CD14-positive monocyte (primary cell): ENCODE results near the gene UGT2B7. TPM values are rescaled to one million over a fixed set of nuclear protein-coding genes. Genes with fewer than 3 reads are reported as not detected.

Experiments
- DNase-seq, 3 donors: peaks; one replicate each; pipeline ENCODE4 v3.0.0-alpha.2; 2011 to 2022
- H2AFZ ChIP-seq: 2 replicates; pipeline ENCODE4 v1.6.0; 2012; ENCODE audit warnings: mild to moderate bottlenecking, low read depth, low read length, inconsistent platforms; ENCODE audit not compliant: insufficient read depth, poor library complexity, severe bottlenecking
- H3K27ac ChIP-seq, 2 donors: 1 replicate in 1 of 2; 2 replicates in 1 of 2; pipeline ENCODE4 v1.5.1; 2012 to 2013; ENCODE audit warnings: low read length in 2 of 2, control low read depth in 1 of 2, inconsistent platforms in 1 of 2, low read depth in 1 of 2, mild to moderate bottlenecking in 1 of 2
- H3K27me3 ChIP-seq, 2 donors: one replicate each; pipeline versions ENCODE4 v1.6.0 to v1.6.1; 2011 to 2013; ENCODE audit warnings: low read length in 2 of 2; ENCODE audit not compliant: control insufficient read depth in 2 of 2, insufficient read depth in 2 of 2
- H3K36me3 ChIP-seq, 2 donors: replicated peaks in 1 of 2; 1 replicate in 1 of 2; 2 replicates in 1 of 2; pipeline versions ENCODE4 v1.5.1 to v1.6.1; 2012 to 2013; ENCODE audit warnings: low read length in 2 of 2, control low read depth in 1 of 2, inconsistent platforms in 1 of 2, mild to moderate bottlenecking in 1 of 2; ENCODE audit not compliant: insufficient read depth in 2 of 2, control insufficient read depth in 1 of 2
- H3K4me1 ChIP-seq, 2 donors: 1 replicate in 1 of 2; 2 replicates in 1 of 2; pipeline versions ENCODE4 v1.5.1 to v1.6.1; 2012 to 2013; ENCODE audit warnings: low read length in 2 of 2, control low read depth in 1 of 2, inconsistent platforms in 1 of 2, mild to moderate bottlenecking in 1 of 2, moderate library complexity in 1 of 2; ENCODE audit not compliant: insufficient read depth in 2 of 2, control insufficient read depth in 1 of 2
- H3K4me2 ChIP-seq: replicated peaks from 2 replicates; pipeline ENCODE3; 2012; ENCODE audit warnings: low read length, moderate library complexity, mild to moderate bottlenecking; ENCODE audit not compliant: poor library complexity, severe bottlenecking; ENCODE audit errors: extremely low read depth
- H3K4me3 ChIP-seq, 3 experiments: fragments of 200-600 bp in 1 of 3; sonication (generic) in 1 of 3; replicated peaks in 1 of 3; 1 replicate in 2 of 3; 2 replicates in 1 of 3; pipeline ENCODE4 v1.5.1; 2011 to 2013; ENCODE audit warnings: low read length in 3 of 3, mild to moderate bottlenecking in 3 of 3, control low read depth in 2 of 3, low read depth in 2 of 3, inconsistent platforms in 1 of 3, moderate library complexity in 1 of 3
- H3K79me2 ChIP-seq: 2 replicates; pipeline ENCODE4 v1.6.0; 2012; ENCODE audit warnings: mild to moderate bottlenecking, control low read depth, inconsistent platforms, low read length, moderate library complexity; ENCODE audit not compliant: insufficient read depth
- H3K9ac ChIP-seq: 2 replicates; pipeline ENCODE4 v1.6.0; 2017; ENCODE audit warnings: low read length, mild to moderate bottlenecking; ENCODE audit not compliant: insufficient read depth, poor library complexity, severe bottlenecking
- H3K9me3 ChIP-seq, 2 donors: replicated peaks in 1 of 2; 1 replicate in 1 of 2; 2 replicates in 1 of 2; pipeline versions ENCODE4 v1.5.1 to v1.6.1; 2012 to 2013; ENCODE audit warnings: low read length in 2 of 2, control low read depth in 1 of 2; ENCODE audit not compliant: control insufficient read depth in 1 of 2, insufficient read depth in 1 of 2
- H4K20me1 ChIP-seq: 2 replicates; pipeline ENCODE4 v1.6.0; 2012; ENCODE audit warnings: mild to moderate bottlenecking, low read length, control low read depth, moderate library complexity; ENCODE audit not compliant: insufficient read depth
- H3K27ac Mint-ChIP-seq, 7 donors: one replicate each; pipeline ENCODE4 v1.8.0; 2020; ENCODE audit warnings: mild to moderate bottlenecking in 7 of 7, mixed read lengths in 7 of 7, moderate library complexity in 6 of 7, inconsistent platforms in 2 of 7
- H3K27me3 Mint-ChIP-seq, 3 donors: one replicate each; pipeline ENCODE4 v1.8.0; 2021 to 2022; ENCODE audit warnings: low read depth in 3 of 3, mild to moderate bottlenecking in 3 of 3, mixed read lengths in 3 of 3, moderate library complexity in 3 of 3, inconsistent platforms in 1 of 3
- H3K36me3 Mint-ChIP-seq, 2 donors: one replicate each; pipeline ENCODE4 v1.8.0; 2020; ENCODE audit warnings: mixed read lengths in 2 of 2, inconsistent platforms in 1 of 2, mild to moderate bottlenecking in 1 of 2
- H3K4me1 Mint-ChIP-seq: one replicate; pipeline ENCODE4 v1.8.0; 2020; ENCODE audit warnings: mild to moderate bottlenecking, mixed read lengths
- H3K4me3 Mint-ChIP-seq, 2 donors: one replicate each; pipeline ENCODE4 v1.8.0; 2020; ENCODE audit warnings: mild to moderate bottlenecking in 2 of 2, mixed read lengths in 2 of 2, moderate library complexity in 1 of 2
- H3K9me3 Mint-ChIP-seq, 7 donors: one replicate each; pipeline ENCODE4 v1.8.0; 2020 to 2022; ENCODE audit warnings: mixed read lengths in 7 of 7, mild to moderate bottlenecking in 6 of 7, moderate library complexity in 6 of 7, inconsistent platforms in 2 of 7
- WGBS: methylation state at CpG from one replicate; pipeline ENCODE4 v1.1.5; 2013; ENCODE audit warnings: missing lambda C conversion rate; ENCODE audit not compliant: insufficient coverage; 5-methylcytosine and 5-hydroxymethylcytosine counted together
- intact Hi-C, 2 donors: fragments of 100-400 bp; cut with micrococcal nuclease; formaldehyde crosslinking; loops; one replicate each; pipeline versions ENCODE4 v1.15.0 to v1.15.1; 2023
- polyA plus RNA-seq, 3 donors: library from polyadenylated mRNA; depleted of rRNA in 1 of 3; unstranded in 2 of 3; stranded (reverse) in 1 of 3; fragments of 300-500 nt in 2 of 3; fragments of >200 nt in 1 of 3; fragmentation: Illumina TruSeq in 2 of 3; gene quantifications; 1 replicate in 2 of 3; 2 replicates in 1 of 3; pipeline ENCODE4 v1.2.3, GENCODE V29; 2012 to 2021
- TF ChIP-seq, protein P1 (sequence below): fragments of 200-600 bp; IDR thresholded peaks from one replicate; pipeline ENCODE4 v1.8.0; 2022; ENCODE audit warnings: antibody characterized with exemption, mild to moderate bottlenecking

The UGT2B7 gene
- polyA plus RNA-seq, 3 donors: not detected

DNA sequence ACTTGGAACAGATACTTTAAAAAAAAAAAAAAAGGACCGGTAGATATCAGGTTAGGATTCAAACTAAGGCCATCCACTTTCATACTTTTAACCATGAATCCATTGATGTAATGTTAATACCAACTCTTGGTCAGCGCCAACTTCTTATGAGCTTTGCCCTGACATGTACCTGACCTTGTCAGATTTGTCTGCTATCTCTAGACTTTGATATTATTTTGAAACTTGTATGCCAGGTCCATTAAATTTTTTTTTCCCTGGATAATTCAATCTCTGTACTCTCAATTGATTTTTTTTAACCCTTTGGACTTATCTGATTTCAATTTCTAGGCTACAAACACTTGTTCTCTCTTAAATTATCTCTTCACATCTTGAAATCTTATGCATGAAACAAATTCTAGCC is 27.2 kb upstream of the UGT2B7 start:
- peaks cover 0 to 2% (median 1%) of the 10 kb centered on the region in 7 donors for H3K9me3 Mint-ChIP-seq
- no peaks in the 10 kb centered on the region for H3K36me3 Mint-ChIP-seq
- H3K27ac ChIP-seq: no peak overlapping the region
- no peaks in the 10 kb centered on the region for H3K9me3 ChIP-seq
- H2AFZ ChIP-seq: no peak overlapping the region
- no peaks in the 10 kb centered on the region for H3K36me3 ChIP-seq
- H3K4me2 ChIP-seq: no peak overlapping the region
- no peak overlapping the region for H3K27ac Mint-ChIP-seq
- TF ChIP-seq, protein P1, sequence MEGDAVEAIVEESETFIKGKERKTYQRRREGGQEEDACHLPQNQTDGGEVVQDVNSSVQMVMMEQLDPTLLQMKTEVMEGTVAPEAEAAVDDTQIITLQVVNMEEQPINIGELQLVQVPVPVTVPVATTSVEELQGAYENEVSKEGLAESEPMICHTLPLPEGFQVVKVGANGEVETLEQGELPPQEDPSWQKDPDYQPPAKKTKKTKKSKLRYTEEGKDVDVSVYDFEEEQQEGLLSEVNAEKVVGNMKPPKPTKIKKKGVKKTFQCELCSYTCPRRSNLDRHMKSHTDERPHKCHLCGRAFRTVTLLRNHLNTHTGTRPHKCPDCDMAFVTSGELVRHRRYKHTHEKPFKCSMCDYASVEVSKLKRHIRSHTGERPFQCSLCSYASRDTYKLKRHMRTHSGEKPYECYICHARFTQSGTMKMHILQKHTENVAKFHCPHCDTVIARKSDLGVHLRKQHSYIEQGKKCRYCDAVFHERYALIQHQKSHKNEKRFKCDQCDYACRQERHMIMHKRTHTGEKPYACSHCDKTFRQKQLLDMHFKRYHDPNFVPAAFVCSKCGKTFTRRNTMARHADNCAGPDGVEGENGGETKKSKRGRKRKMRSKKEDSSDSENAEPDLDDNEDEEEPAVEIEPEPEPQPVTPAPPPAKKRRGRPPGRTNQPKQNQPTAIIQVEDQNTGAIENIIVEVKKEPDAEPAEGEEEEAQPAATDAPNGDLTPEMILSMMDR: no peak
- no peaks in the 10 kb centered on the region for H3K79me2 ChIP-seq
- H3K27me3 Mint-ChIP-seq: peaks cover 0 to 1% (median 0%) of the 10 kb centered on the region in 3 donors
- H3K4me1 ChIP-seq: no peaks in the 10 kb centered on the region
- H4K20me1 ChIP-seq: no peaks in the 10 kb centered on the region
- WGBS: 100% methylated on average over 1 of the region's 2 CpGs
- no peak for DNase-seq
- H3K4me3 Mint-ChIP-seq: no peak overlapping the region
- H3K27me3 ChIP-seq: no peaks in the 10 kb centered on the region
- H3K9ac ChIP-seq: no peak overlapping the region
- intact Hi-C loops: no loop called here
- H3K4me3 ChIP-seq: no peak overlapping the region
- H3K4me1 Mint-ChIP-seq: no peaks in the 10 kb centered on the region

DNA sequence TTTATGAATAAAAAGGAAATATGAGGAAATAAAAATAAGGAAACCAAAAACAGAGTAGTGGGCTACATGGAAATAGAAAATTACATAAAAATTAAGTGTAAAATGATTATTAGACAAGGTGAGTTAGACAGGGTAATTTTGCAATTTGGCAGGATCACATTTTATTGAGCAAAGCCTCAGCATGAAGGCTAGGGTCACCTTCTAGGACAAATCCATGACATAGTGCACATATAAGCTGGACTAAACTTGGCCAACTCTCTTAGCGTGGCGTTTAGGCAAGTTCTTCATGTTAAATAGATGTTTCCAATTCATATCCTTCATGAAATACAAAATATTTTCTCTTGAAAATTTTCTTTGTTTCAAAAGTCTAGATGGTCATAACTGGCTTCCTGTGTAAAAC is 25.7 kb upstream of the UGT2B7 start:
- H3K27ac Mint-ChIP-seq: no peak overlapping the region
- no peak overlapping the region for H3K4me3 Mint-ChIP-seq
- H3K27me3 Mint-ChIP-seq: peaks cover 0 to 1% (median 0%) of the 10 kb centered on the region in 3 donors
- Histone ChIP-seq H3K79me2 (no peaks in the 10 kb centered on the region), H2AFZ (no peak overlapping the region), H3K36me3 (no peaks in the 10 kb centered on the region), H3K4me3 (no peak overlapping the region), H4K20me1 (no peaks in the 10 kb centered on the region), H3K9me3 (no peaks in the 10 kb centered on the region), H3K9ac (no peak overlapping the region), H3K27ac (no peak overlapping the region), H3K4me2 (no peak overlapping the region), H3K4me1 (no peaks in the 10 kb centered on the region), H3K27me3 (no peaks in the 10 kb centered on the region)
- WGBS: no CpG with 5 or more reads among the region's 2 CpGs
- intact Hi-C loops: no loop called here
- no peak for DNase-seq
- no peaks in the 10 kb centered on the region for H3K36me3 Mint-ChIP-seq
- H3K9me3 Mint-ChIP-seq: peaks cover 0 to 3% (median 2%) of the 10 kb centered on the region in 7 donors
- TF ChIP-seq, protein P1: no peak
- H3K4me1 Mint-ChIP-seq: no peaks in the 10 kb centered on the region
